ENCODE data around the gene MAP4K4.

DNA sequence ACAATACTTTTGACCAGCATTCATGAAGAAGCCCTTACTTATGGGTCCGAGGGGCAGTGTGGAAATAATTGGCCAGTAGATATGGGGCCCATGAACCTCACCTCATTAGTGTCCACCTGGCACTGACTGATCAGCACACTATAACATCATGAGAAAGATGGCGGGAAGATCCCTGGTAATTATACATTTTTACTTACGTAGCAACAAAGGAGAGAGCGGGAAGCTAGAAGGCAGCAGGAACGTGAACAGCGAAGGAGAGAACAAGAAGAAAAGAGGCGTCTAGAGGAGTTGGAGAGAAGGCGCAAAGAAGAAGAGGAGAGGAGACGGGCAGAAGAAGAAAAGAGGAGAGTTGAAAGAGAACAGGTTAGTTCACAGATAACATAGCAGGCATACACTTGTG, 158.3 kb downstream of the MAP4K4 start:
- no peak for TF ChIP-seq YY1 (IDR thresholded peaks at IDR 0.05; ENCODE audit: insufficient read depth, insufficient read length)
- TF ChIP-seq SUZ12 (IDR thresholded peaks at IDR 0.05; ENCODE audit: extremely low read depth, insufficient read depth, insufficient read length) = no peak
- TF ChIP-seq ZNF274 (IDR thresholded peaks at IDR 0.05; ENCODE audit: low read depth, low read length) = no peak
